IMR-90 (cell line): Measurements from ENCODE around the gene ATOH8.

ENCODE experiments used
- CEBPB ChIP-seq: IDR thresholded peaks from 2 replicates; pipeline ENCODE4 v1.6.1; 2012; ENCODE audit warnings: low read depth, low read length, improper control_type of control experiment
- POLR2A ChIP-seq: IDR thresholded peaks from 2 replicates; pipeline ENCODE4 v1.6.1; 2012; ENCODE audit warnings: mild to moderate bottlenecking, low read depth, low read length
- RAD21 ChIP-seq: IDR thresholded peaks from 2 replicates; pipeline ENCODE4 v1.6.1; 2012; ENCODE audit warnings: low read length, improper control_type of control experiment
- RFX5 ChIP-seq: IDR thresholded peaks from 2 replicates; pipeline ENCODE4 v1.8.0; 2012; ENCODE audit warnings: low read depth, mild to moderate bottlenecking, low read length, moderate library complexity
- USF2 ChIP-seq: fragments of 150-350 bp; IDR thresholded peaks from 2 replicates; pipeline ENCODE4 v1.6.1; 2017; ENCODE audit warnings: mild to moderate bottlenecking, antibody characterized with exemption, low read length, low read depth
- TF ChIP-seq, protein P1 (sequence below): conservative IDR thresholded peaks from 2 replicates; pipeline ENCODE4 v1.5.1; 2012; ENCODE audit warnings: mild to moderate bottlenecking, low read depth, low read length, improper control_type of control experiment
- TF ChIP-seq, protein P2 (sequence below): fragments of 150-350 bp; IDR thresholded peaks from 2 replicates; pipeline ENCODE4 v1.6.1; 2016; ENCODE audit warnings: low read depth, mild to moderate bottlenecking, low read length, moderate library complexity, borderline replicate concordance

DNA sequence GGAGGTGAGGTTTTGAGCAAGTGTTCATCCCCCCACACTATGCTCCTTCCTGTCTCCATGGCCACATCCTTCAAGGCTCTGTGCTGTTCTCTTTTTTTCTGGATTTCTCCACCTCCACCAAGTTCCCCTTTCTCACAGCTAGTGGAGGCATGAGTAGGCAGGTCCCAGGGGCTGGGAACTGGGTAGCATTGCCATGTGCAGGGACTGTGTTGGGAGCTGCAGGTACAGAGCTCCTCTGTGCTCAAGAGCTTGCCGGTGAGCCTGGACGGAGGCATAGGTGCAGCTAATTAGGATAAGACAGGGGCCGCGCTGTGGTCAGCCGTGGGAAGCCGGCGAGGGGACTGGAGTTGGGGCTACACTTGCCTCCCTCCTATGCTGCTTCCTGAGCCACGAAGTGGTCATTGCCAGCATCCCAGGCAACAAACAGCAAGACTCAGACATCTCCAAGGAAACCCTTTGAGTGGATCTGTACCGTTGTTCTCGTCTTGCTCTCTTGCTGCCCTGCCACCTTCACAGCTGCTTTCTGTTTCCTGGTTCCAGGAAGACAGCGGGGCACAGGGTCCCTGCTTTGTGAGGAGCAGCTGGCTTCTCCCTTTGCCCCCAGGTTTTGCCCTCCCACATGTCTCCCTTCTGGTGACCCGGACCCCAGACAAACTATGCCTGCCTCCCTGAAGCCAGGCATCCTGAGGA, 36.9 kb downstream of the ATOH8 start:
- TF ChIP-seq POLR2A, result no peak
- TF ChIP-seq, protein P1, sequence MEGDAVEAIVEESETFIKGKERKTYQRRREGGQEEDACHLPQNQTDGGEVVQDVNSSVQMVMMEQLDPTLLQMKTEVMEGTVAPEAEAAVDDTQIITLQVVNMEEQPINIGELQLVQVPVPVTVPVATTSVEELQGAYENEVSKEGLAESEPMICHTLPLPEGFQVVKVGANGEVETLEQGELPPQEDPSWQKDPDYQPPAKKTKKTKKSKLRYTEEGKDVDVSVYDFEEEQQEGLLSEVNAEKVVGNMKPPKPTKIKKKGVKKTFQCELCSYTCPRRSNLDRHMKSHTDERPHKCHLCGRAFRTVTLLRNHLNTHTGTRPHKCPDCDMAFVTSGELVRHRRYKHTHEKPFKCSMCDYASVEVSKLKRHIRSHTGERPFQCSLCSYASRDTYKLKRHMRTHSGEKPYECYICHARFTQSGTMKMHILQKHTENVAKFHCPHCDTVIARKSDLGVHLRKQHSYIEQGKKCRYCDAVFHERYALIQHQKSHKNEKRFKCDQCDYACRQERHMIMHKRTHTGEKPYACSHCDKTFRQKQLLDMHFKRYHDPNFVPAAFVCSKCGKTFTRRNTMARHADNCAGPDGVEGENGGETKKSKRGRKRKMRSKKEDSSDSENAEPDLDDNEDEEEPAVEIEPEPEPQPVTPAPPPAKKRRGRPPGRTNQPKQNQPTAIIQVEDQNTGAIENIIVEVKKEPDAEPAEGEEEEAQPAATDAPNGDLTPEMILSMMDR, result no peak
- TF ChIP-seq RAD21, result no peak
- TF ChIP-seq CEBPB, result no peak
- TF ChIP-seq, protein P2, sequence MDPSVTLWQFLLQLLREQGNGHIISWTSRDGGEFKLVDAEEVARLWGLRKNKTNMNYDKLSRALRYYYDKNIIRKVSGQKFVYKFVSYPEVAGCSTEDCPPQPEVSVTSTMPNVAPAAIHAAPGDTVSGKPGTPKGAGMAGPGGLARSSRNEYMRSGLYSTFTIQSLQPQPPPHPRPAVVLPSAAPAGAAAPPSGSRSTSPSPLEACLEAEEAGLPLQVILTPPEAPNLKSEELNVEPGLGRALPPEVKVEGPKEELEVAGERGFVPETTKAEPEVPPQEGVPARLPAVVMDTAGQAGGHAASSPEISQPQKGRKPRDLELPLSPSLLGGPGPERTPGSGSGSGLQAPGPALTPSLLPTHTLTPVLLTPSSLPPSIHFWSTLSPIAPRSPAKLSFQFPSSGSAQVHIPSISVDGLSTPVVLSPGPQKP, result no peak
- no peak for TF ChIP-seq USF2
- no peak for TF ChIP-seq RFX5
